GM12878 (cell line): Measurements from ENCODE around the gene MIER1. TPM values are rescaled to one million over a fixed set of nuclear protein-coding genes. Genes with fewer than 3 reads are reported as not detected.

Experiments used
- BACH1 ChIP-seq: fragments of 450-650 bp; IDR thresholded peaks from 2 replicates; pipeline ENCODE4 v1.6.1; 2017; ENCODE audit warnings: mild to moderate bottlenecking, borderline replicate concordance
- BMI1 ChIP-seq: fragments of 450-650 bp; IDR thresholded peaks from 2 replicates; pipeline ENCODE4 v1.6.1; 2016; ENCODE audit warnings: mild to moderate bottlenecking, moderate library complexity, borderline replicate concordance
- E2F8 ChIP-seq: fragments of 450-650 bp; IDR thresholded peaks from 2 replicates; pipeline ENCODE4 v1.6.1; 2018; ENCODE audit warnings: mild to moderate bottlenecking, low read depth, moderate library complexity; ENCODE audit not compliant: partially characterized antibody
- IKZF2 ChIP-seq, 2 experiments: fragments of 450-650 bp; IDR thresholded peaks; 2 replicates each; pipeline ENCODE4 v1.6.1; 2017; ENCODE audit warnings: mild to moderate bottlenecking in 2 of 2, moderate library complexity in 2 of 2
- NR2C2 ChIP-seq: IDR thresholded peaks from 2 replicates; pipeline ENCODE4 v1.6.1; 2011; ENCODE audit warnings: borderline replicate concordance, low read depth; ENCODE audit not compliant: control insufficient read depth, insufficient read length
- PKNOX1 ChIP-seq: fragments of 450-650 bp; IDR thresholded peaks from 2 replicates; pipeline ENCODE4 v1.6.1; 2016; ENCODE audit warnings: mild to moderate bottlenecking
- POLR2A ChIP-seq: IDR thresholded peaks from 2 replicates; pipeline ENCODE4 v1.6.1; 2011; ENCODE audit warnings: low read depth, mild to moderate bottlenecking, low read length
- POLR2AphosphoS2 ChIP-seq: IDR thresholded peaks from 2 replicates; pipeline ENCODE4 v1.6.1; 2011; ENCODE audit warnings: low read depth, mild to moderate bottlenecking, low read length, improper control_type of control experiment, moderate library complexity
- POU2F2 ChIP-seq: IDR thresholded peaks from 3 replicates; pipeline ENCODE4 v1.6.1; 2011; ENCODE audit warnings: low read depth, mild to moderate bottlenecking, low read length, borderline replicate concordance
- RAD51 ChIP-seq: fragments of 450-650 bp; IDR thresholded peaks from 2 replicates; pipeline ENCODE4 v1.6.1; 2016; ENCODE audit warnings: moderate library complexity, mild to moderate bottlenecking, inconsistent platforms
- RFX5 ChIP-seq: IDR thresholded peaks from 2 replicates; pipeline ENCODE4 v1.6.1; 2011; ENCODE audit warnings: low read depth, low read length, improper control_type of control experiment
- SMAD1 ChIP-seq: fragments of 450-650 bp; IDR thresholded peaks from 2 replicates; pipeline ENCODE4 v1.6.1; 2018; ENCODE audit warnings: mild to moderate bottlenecking, low read depth; ENCODE audit not compliant: partially characterized antibody
- SREBF1 ChIP-seq: IDR thresholded peaks from 2 replicates; pipeline ENCODE4 v1.6.1; 2012; ENCODE audit warnings: mild to moderate bottlenecking, low read length
- TAF1 ChIP-seq: IDR thresholded peaks from 2 replicates; pipeline ENCODE4 v1.6.1; 2011; ENCODE audit warnings: mild to moderate bottlenecking, low read depth, low read length, borderline replicate concordance
- ZBTB33 ChIP-seq: fragments of 450-650 bp; IDR thresholded peaks from 2 replicates; pipeline ENCODE4 v1.6.1; 2017; ENCODE audit warnings: mild to moderate bottlenecking
- ZBTB40 ChIP-seq: fragments of 450-650 bp; IDR thresholded peaks from 2 replicates; pipeline ENCODE4 v1.6.1; 2016; ENCODE audit warnings: mild to moderate bottlenecking, moderate library complexity, borderline replicate concordance
- ZNF384 ChIP-seq: IDR thresholded peaks from 2 replicates; pipeline ENCODE4 v1.6.1; 2012; ENCODE audit warnings: low read depth, mild to moderate bottlenecking, low read length, improper control_type of control experiment, borderline replicate concordance
- ZSCAN29 ChIP-seq: fragments of 450-650 bp; IDR thresholded peaks from 2 replicates; pipeline ENCODE4 v1.6.1; 2017; ENCODE audit warnings: mild to moderate bottlenecking, moderate library complexity
- polyA plus RNA-seq, 11 experiments: library from polyadenylated mRNA; depleted of rRNA in 4 of 11; unstranded in 6 of 11; stranded (reverse) in 5 of 11; fragments of >200 nt; fragmentation: Nextera tagmentation in 4 of 11; fragmentation: Illumina TruSeq in 1 of 11; extraction: Ambion mirVana in 4 of 11; extraction: Trizol in 1 of 11; gene quantifications; 1 replicate in 1 of 11; 2 replicates in 10 of 11; pipeline versions ENCODE4 v1.2.1 to v1.2.3, GENCODE V29; 2011 to 2016; ENCODE audit warnings: inconsistent platforms in 2 of 11, missing spikeins in 2 of 11, low read depth in 1 of 11
- total RNA-seq, 4 experiments: library from RNA; depleted of rRNA in 3 of 4; stranded (reverse); fragments of >200 nt in 3 of 4; fragmentation: Illumina TruSeq in 1 of 4; extraction: Trizol in 1 of 4; gene quantifications; 2 replicates each; pipeline versions ENCODE4 v1.2.1 to v1.2.3, GENCODE V29; 2013 to 2021

Gene MIER1
- total and polyA plus RNA-seq, 10 of the 15 experiments (the other 5 are each of a cell fraction or from before 2014, with no cell fraction given) = 13.6 to 39.8 (median 25.7) TPM

- no peak for TF ChIP-seq RAD51
- no peak for TF ChIP-seq ZNF384
- TF ChIP-seq RFX5 = no peak
- no peak for TF ChIP-seq ZSCAN29
- TF ChIP-seq POLR2AphosphoS2 = peak; percentile 87
- TF ChIP-seq POU2F2 = no peak
- no peak for TF ChIP-seq ZBTB33
- peak; percentile 45; the same call in 1 of the 2 replicates for TF ChIP-seq BACH1
- TF ChIP-seq SREBF1 = no peak
- TF ChIP-seq BMI1 = peak; percentile 96
- peak; percentile 48 for TF ChIP-seq TAF1
- no peak for TF ChIP-seq NR2C2
- no peak for TF ChIP-seq PKNOX1
- TF ChIP-seq ZBTB40 = peak; percentile 89; the same call in 1 of the 2 replicates
- peak; percentile 77 to 79; a peak in 3 of 4 replicates for TF ChIP-seq IKZF2 (IDR thresholded peaks at IDR 0.05)
- TF ChIP-seq POLR2A = peak; percentile 85
- TF ChIP-seq E2F8 = peak; percentile 68
- no peak for TF ChIP-seq SMAD1
These were observed at the start of gene MIER1, which contains the start of gene DNAI4 (continued) for GRCh38 chr1:66924756-66925557.
